GM21423 (cell line): ENCODE data around the gene SPACA4.
A peak's percentile ranks its signal among the peaks of the same experiment; 100 is the strongest.
"Not testable (repeated sequence)": the region's sequence is repeated elsewhere in the genome, so short reads cannot be mapped to it uniquely, and the experiment has no call there.

Experiments
- ATAC-seq: cut with Tn5 transposase; IDR thresholded peaks from one replicate; pipeline ENCODE4 v1.9.1; 2021; ENCODE audit warnings: mild to moderate bottlenecking, moderate library complexity; ENCODE audit not compliant: unreplicated experiment

The SPACA4 gene

DNA sequence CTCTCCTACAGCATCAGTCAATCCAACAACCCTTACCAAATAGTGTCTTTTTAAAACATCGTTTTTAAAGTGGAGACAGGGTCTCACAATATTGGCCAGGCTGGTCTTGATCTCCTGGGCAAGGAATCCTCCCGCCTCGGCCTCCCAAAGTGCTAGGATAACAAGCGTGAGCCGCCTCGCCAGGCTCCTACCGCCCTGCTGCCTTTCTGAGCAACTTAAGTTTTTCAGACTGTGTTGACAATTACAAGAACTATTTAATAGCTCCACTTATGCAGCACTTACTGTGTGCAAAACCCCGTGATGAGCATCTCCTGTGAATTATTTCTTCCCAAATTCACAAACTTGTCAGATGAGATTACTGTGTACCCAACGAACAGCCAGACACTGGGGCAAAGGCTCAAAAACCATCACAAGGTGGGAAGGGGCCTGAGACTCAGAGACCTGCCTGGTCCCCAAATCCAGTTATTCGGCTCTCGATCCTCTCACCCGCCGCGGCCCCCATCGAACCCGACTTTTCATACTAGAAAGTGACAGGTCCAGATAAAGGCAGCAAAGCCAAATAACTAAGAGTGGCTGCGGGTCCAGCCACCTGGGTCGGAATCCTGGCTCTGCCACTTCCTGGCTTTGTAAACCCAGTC, 11.9 kb downstream of the SPACA4 start:
- ATAC-seq, result no peak

DNA sequence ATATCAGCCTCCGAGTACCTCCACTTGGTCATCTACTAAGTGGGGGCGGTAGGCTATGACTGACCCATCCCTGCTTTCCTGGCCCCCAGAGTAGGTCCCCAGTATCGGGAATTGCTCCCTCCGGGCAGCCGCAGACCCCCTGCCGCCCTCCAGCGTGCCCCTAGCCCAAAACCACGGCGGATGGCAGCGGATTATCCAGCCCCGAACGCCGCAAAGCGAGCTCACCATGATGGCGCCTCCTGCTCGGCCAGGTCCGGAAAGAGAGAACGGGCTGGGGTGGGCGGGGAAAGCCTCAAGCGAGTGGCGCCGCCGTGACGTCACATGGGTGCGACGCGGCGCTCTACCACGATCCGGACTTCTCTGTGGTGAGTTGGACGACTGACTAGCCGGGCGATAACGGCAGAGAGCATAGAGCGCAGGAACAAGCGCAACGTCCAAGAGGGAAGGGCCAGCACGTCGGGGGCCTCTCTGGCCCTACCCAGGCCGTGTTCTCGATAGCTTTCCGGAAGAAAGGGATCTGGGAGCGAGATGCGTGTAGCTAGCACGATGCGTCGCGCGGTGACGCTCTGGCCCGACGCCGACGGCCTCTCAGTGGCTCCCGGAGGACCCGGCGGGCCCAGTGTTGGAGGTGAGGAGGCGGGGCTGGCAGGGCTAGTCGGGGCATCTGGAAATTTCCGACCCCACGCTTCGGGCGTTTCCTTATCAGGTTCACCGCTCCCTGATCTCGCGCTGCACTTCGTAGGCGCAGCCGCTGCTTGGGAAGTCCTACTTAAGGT, 12.6 kb downstream of the SPACA4 start, which contains the start of the genes RPL18 and SPHK2:
Gene RPL18 (minus strand): TSS at position 263 of the 776 bp plus-strand sequence. CDS start 35 bp downstream, at position 228.
Gene SPHK2 (plus strand): TSS at position 591 of the 776 bp plus-strand sequence. CDS start 1,009 bp downstream, outside the sequence.
- ATAC-seq, result peak; percentile 82

DNA sequence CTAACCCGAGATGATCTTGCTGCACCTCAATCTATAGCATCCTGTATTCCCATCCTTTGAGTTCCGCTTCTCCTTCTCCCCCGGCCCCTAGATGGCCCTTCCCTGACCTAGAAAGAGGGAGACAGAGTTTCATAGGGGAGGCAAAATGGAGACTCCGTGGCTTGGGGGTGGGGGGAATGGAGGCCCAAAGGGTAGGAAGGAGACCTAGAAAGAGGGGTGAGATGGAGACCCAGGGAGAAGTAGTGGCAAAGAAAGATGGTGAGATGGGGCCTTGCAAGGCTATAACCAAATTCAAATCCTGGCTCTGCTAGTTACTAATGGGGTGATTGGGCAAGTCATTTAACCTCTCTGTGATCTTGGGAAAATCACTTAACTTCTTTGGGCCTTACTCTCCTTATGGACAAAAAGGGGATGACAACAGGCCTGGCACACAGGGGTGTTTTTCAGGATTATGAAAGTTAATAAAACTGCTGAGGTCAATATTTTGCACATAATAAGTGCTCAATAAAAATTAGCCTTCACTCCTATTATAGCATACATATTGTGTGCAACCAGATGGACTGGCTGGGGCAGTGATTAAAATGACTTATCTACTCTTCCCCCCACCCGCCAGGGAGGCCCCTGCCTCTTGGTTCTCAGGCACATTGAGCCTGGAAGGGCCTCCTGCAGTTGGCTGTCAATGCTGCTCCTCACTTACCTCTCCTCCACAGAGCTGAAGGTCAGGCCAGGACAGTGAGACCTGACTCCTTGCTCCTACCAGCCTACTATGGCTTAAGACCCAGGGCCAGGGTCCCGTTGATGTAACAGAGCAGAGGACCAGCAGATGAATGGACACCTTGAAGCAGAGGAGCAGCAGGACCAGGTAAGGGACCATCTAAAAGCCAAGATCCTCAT, 13.4 kb downstream of the SPACA4 start:
- no peak for ATAC-seq

DNA sequence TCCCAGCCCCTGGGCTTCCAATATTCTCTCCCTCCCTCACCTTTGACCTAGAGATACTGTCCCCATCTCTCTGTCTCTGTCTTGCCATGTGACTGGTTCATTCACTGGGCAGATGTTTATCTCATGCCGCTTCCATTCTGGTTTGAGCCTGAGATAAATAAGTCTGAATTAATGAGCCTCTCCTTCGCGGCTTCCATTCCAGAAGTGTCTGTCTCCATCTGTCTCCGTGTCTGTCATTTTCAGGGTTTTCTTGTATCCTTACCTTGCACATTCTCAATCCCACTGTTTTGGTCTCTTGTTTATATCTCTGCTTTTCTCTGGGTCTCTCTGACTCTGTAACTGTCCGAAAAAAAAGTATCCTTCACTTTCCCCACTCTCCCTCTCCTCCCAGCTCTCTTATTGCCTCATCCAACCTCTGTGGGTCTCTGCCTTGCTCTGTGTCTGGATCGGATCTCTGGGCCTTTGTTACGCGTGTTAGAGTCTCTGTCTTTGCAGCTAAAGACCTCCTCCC, 17.1 kb downstream of the SPACA4 start:
- no peak for ATAC-seq

DNA sequence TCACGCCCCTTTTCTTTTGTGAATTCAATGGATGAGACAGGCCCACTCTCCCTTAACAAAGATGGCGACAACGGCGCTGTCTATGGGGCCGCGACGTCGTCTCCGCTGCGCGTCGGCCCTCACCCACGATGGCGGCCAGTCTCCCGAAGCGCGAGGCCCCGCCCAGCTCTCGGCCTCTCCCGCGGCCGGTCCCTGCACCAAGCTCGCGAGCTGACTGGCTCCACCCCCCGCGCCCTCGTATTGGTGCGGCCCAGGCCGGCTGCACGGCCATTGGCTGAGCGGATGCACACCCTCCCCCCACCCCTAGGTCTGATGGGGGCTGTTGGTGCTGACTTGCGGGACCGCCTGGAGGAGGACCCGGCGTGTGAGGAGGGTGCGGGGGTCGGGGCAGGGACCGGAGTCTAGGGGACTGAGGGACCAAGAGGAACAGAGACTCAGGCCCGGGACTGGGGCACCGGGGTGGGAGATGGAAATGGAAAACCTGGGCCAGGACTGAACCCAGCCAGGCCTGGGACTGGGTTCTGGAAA, 17.6 kb downstream of the SPACA4 start:
- ATAC-seq, result peak; percentile 59

DNA sequence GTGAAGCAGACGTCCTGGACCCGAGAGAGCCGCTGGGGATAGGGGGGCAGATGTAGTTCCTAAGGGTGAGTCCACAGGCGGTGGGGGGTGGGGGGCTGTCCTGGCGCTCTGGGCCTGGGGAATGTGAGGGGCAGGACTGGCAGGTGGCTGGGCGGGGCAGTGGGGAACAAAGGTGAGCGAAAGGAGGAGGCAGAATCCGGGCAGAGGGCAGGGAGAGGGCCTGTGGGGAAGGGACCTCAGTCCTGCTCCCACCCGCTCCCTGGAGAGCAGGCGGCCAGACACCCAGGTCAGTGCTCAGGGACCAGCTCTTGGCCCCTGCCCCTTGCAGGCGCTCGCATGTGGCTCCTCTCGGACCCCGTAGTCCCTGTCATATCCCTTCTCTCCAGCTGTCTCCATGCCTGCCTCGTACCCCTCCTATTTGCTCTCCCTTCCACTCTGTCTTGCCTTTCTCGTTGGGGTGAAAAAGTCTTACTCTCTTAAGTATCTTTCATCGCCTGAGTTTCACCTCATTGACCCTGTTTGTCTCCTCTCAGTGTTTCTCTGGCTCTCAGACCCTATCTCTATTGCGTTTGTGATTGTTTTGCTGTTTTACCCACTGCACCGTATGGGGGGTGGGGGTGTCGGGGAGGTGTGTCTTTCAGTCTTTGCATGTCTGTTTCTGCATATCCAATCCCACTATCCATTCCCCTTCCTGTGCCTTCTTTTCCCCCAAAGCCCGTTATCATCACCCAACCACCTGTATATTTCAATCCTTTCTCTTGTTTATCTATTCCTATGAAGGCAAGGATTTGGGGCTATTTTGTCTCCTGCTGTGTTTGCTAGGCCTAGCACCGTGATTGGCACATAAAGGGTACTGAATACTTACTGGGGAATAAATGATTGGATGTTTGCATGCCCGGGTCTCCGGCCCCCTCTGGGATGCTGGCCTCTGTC, 18.5 kb downstream of the SPACA4 start:
- no peak for ATAC-seq

DNA sequence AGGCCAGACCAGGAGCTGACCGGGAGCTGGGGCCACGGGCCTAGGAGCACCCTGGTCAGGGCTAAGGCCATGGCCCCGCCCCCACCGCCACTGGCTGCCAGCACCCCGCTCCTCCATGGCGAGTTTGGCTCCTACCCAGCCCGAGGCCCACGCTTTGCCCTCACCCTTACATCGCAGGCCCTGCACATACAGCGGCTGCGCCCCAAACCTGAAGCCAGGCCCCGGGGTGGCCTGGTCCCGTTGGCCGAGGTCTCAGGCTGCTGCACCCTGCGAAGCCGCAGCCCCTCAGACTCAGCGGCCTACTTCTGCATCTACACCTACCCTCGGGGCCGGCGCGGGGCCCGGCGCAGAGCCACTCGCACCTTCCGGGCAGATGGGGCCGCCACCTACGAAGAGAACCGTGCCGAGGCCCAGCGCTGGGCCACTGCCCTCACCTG, 19.4 kb downstream of the SPACA4 start:
- ATAC-seq, result no peak

DNA sequence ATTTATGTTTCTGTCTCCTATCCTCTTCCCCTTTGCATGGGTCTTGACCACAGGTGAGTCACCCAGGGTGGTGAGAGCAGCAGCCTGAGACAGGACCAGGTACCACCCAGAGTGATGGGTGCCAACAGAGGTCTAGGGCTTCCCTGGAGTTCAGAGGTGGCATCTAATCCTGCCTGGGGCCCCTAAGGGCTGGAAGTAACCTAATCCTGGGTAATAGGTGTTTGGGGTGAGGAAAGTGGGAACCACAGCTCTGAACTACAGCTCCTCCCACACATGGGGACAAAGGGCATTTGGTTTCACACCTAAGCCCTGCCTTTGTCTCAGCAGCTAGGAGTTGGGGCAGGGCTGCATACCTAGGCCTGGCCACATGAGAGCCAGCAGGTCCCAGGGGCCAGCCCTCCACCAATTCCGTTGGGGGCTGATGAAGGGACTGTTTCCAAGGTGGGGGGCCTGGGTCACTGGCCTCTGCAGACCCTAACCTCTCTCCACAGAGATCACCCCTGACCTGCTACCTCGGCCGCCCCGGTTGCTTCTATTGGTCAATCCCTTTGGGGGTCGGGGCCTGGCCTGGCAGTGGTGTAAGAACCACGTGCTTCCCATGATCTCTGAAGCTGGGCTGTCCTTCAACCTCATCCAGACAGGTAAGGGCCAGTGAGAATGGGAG, 20.8 kb downstream of the SPACA4 start:
- no peak for ATAC-seq

DNA sequence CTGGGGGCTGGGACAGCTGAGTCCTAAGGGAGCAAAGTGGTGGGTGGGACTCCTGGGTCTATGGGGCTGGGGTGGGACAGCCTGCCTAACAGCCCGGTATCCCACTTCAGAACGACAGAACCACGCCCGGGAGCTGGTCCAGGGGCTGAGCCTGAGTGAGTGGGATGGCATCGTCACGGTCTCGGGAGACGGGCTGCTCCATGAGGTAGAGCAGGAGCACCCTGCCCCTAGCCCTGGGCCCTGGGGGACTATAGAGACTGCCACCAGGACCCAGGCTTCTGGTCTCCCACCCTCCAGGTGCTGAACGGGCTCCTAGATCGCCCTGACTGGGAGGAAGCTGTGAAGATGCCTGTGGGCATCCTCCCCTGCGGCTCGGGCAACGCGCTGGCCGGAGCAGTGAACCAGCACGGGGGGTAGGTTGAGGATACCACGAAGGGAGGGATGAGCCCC, 21.3 kb downstream of the SPACA4 start:
- ATAC-seq, result no peak

DNA sequence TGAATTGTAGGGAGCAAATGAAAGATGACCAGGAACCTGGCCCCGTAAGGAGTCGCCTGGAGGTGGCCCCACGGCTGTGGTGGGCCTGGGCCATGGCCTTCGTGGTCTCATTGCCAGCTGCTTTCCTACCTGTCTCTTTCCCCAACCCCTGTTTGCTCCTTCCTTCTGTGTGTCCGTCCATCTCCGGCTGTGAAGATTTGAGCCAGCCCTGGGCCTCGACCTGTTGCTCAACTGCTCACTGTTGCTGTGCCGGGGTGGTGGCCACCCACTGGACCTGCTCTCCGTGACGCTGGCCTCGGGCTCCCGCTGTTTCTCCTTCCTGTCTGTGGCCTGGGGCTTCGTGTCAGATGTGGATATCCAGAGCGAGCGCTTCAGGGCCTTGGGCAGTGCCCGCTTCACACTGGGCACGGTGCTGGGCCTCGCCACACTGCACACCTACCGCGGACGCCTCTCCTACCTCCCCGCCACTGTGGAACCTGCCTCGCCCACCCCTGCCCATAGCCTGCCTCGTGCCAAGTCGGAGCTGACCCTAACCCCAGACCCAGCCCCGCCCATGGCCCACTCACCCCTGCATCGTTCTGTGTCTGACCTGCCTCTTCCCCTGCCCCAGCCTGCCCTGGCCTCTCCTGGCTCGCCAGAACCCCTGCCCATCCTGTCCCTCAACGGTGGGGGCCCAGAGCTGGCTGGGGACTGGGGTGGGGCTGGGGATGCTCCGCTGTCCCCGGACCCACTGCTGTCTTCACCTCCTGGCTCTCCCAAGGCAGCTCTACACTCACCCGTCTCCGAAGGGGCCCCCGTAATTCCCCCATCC, 22.1 kb downstream of the SPACA4 start:
- no peak for ATAC-seq

DNA sequence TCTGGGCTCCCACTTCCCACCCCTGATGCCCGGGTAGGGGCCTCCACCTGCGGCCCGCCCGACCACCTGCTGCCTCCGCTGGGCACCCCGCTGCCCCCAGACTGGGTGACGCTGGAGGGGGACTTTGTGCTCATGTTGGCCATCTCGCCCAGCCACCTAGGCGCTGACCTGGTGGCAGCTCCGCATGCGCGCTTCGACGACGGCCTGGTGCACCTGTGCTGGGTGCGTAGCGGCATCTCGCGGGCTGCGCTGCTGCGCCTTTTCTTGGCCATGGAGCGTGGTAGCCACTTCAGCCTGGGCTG, 22.7 kb downstream of the SPACA4 start:
- no peak for ATAC-seq

DNA sequence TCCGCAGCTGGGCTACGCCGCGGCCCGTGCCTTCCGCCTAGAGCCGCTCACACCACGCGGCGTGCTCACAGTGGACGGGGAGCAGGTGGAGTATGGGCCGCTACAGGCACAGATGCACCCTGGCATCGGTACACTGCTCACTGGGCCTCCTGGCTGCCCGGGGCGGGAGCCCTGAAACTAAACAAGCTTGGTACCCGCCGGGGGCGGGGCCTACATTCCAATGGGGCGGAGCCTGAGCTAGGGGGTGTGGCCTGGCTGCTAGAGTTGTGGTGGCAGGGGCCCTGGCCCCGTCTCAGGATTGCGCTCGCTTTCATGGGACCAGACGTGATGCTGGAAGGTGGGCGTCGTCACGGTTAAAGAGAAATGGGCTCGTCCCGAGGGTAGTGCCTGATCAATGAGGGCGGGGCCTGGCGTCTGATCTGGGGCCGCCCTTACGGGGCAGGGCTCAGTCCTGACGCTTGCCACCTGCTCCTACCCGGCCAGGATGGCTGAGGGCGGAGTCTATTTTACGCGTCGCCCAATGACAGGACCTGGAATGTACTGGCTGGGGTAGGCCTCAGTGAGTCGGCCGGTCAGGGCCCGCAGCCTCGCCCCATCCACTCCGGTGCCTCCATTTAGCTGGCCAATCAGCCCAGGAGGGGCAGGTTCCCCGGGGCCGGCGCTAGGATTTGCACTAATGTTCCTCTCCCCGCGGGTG, 23.2 kb downstream of the SPACA4 start:
- no peak for ATAC-seq

DNA sequence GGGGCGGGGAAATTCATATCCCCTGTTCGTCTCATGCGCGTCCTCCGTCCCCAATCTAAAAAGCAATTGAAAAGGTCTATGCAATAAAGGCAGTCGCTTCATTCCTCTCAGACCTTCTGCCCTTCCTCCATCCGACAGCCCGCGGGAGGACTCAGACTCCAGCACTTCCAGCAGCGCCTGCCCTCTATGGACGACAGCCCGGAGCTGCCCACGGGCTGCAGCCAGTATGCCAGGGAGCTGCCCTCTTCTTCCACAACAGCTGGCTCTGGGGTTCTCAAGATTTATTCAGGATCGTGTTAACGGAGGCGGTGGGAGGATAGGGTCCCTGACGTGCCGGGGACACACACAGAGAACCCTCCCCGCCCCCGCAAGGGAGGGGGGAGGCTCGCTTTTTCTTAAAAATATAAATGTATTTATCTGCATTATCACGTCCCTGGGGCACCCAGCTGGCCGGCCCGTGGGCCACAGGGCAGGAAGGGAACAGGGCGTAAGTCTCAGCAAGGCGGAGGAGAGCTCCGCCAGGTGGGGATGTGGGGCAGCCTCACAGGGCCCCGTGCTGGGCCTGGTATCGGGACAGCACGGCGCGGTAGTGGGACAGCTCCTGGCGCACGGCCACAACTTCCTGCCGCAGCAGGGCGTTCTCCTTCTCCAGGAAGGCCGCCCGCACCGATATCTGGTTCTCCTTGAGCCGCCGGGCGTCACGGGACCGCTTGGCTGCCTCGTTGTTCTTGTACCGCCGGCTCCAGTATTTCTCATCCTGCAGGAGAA, 23.9 kb downstream of the SPACA4 start:
- ATAC-seq, result no peak

DNA sequence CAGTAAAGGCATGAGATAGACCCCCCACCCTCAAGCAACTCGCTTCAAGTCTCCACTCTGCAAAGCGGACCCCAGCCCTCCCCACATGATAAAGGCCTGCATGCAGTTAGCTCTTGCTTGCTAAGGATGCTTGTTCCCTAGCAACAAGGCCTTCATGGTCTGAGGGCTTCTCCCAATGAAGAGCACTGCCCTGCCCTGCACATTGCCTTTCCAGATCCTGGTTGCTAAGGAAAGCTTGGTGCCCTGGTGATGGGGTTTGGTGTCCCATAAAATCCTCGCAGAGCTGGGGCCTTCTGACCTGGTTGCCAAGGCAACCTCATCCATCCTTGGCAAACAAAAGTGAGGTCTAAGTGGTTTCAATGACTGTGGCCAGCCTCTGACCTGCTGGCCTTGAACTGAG, 24.7 kb downstream of the SPACA4 start:
- ATAC-seq, result no peak

DNA sequence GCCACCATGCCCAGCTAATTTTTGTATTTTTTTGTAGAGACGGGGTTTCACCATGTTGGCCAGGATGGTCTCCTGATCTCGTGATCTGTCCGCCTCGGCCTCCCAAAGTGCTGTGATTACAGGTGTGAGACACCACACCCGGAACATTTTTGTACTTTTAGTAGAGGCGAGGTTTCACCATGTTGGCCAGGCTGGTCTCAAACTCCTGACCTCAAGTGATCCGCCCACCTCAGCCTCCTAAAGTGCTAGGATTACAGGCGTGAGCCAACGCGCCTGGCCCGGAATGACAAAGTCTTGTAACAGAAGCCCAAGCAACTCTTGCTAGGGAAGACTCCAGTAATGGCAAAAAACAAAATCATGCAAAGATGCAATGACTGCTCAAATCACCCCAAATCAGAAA, 25.7 kb downstream of the SPACA4 start:
- ATAC-seq, result not testable (repeated sequence)

DNA sequence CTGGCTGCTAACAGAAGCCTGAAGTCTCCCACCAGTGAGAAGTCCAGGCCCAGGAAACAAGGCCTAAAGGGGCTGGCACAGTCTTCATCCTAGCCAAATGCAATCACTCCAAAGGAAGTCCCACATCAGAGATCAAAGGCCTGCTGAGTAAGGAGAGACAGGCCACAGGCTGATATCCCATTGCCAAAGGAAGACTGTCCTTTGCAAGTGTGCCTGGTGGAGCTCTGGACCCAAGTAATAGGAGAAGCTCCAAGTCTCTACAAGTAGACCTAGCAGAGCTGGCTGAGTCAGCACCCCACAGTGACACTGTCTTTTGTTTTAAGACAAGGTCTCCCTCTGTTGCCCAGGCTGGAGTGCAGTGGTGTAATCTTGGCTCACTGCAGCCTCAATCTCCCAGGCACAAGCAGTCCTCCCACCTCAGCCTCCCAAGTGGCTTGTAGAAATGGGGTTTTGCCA, 26.2 kb downstream of the SPACA4 start:
- ATAC-seq, result no peak
